ENCODE results near the gene DIAPH3.

Gene DIAPH3

DNA sequence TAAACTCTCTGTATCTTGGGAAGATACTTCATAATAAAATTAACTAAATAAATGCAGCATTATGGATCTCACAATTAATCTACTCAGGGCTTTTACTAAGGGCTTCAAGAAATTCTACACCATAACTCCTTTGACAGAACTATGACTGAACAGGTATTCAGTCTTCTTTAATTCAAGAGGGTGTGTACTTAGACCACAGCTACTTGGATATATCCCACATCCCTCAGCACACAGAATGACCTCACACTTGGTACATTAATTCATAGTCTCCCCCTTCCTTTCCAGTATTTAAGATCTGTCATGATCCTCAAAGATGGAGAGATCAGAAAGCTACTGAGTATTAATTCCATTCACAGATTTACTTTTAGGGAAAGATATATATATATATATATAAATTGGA is 11.6 kb downstream of the DIAPH3 start:
- DNase-seq (ENCODE audit: low read depth): no peak

DNA sequence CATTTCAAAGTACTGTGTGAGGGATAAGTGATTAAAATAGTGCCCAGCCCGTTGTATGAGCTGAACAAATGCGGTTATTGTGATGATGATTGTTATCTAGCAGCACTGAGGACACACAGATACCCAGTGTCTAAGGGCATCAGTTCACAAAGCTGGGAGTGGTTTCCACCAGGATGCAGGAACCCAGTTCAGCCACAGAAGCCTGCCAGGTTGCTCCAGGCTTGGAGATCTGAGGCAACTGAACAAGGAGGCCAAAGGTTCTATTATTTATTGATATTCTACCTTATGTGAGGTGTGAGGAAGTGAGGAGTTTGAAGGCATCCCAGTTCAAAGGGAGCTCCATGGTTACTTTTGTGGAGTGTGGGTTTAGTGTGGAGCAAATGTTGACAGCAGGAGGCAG is 13.2 kb downstream of the DIAPH3 start:
- DNase-seq (ENCODE audit: low read depth): no peak

DNA sequence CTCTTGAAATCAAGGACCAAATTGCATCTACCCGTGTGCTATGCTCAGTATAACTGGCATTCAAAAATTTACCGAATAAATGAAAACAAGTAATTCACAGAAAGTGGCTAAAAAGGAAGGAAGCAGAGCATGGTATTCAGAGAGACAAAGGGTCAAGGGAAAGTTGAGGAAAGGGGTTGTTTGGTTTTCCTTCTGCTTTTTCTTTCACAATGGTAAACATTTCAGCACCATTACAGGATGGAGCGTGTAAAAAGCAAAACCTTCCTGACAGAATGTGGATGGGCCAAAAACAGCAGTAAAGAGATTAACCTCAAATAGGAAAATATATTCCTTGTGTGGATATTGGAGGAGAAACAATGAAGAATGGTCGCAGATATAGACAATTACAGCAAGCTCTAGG is 14.8 kb downstream of the DIAPH3 start:
- DNase-seq (ENCODE audit: low read depth): no peak

DNA sequence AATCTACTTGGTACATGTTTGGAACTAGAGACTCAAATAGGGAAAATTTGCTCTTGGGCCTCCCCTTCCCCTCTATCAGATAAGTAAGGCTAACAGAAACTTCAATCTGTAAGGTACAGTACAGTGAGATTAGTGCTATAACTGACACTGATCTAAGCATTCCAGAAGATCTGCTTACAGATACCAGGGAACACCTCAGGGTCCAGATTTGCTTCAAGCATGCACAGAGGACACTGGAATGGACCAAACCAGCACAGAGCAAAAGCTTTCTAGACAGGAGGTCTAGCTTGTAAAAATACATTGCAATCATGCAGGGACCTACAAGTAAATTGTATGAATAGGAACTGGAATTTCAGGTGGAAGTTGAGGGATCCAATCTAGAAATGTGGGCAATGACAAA is 16.4 kb downstream of the DIAPH3 start:
- no peak for DNase-seq (ENCODE audit: low read depth)

DNA sequence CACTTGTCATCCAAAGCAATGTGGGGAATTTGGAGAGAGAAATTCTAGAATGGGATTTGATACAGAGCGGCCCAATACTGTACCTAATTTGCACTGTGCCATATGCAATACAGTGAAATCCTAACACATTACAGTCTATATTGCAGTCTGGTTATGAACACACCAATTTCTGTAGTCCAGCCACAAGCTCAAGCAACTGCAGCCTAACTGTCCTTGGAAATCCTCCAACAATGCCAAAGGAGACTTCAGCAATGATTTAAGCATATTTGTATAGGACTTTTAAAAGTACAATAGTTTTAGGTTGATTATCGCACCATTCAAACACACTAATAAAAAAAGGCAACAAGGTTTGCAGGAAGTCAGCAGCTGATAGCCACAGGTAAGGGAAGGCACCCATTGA is 17.3 kb downstream of the DIAPH3 start:
- DNase-seq (ENCODE audit: low read depth): no peak

DNA sequence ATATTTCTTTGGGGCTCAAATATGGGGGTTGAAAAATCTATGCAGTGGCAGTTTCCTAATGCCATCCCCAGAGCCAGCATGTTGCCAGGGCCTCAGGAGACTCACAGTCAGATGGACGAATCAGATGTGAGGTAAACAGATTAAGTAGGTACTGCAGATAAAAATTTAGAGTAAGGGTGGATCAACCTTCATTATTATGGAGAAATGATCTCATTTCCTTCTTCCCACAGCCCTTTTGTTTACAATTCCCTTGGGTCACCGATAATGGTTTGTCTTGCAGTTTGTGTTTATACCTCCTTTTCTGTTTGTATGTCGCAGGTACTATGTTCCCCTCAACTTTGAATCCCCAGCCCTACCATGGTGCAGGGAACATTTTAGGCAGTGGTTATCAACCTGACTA is 20.0 kb downstream of the DIAPH3 start:
- no peak for DNase-seq (ENCODE audit: low read depth)

DNA sequence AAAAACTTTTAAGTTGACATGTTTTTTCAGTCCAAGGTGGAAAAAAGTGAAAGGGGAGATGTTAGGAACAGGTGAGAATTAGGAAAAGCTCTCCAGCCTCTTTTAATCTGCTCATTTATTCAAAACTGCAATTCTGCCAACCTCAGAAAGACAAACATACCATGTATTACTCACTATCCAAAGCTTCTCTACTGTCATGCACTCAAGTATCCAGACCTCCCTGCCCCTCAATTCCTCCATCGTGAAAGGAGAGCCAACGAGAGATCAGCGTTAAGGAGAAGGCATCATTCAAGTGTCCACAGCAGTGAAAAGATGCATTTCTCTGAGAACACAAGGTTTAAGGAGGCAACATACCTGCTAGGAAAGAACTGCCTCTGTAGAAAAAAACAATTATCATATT is 24.5 kb downstream of the DIAPH3 start:
- no peak for DNase-seq (ENCODE audit: low read depth)

DNA sequence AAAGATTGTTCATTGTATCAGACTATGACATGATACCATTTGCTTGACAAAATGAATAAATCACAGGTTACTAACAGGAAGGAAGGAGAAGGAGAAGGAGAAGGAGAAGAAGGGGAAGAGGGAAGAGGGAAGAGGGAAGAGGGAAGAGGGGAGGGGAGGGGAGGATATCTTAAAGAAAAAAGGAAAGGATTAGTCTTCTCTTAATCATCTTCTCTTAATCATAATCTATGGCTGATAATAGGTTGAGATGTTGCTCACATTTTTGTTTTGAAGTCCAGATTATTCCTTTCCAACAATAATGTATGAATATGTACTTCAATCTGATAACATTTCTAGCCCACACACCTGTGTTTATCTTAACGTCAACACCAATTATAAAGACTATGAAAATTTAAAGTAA is 25.1 kb downstream of the DIAPH3 start:
- no peak for DNase-seq (ENCODE audit: low read depth)

DNA sequence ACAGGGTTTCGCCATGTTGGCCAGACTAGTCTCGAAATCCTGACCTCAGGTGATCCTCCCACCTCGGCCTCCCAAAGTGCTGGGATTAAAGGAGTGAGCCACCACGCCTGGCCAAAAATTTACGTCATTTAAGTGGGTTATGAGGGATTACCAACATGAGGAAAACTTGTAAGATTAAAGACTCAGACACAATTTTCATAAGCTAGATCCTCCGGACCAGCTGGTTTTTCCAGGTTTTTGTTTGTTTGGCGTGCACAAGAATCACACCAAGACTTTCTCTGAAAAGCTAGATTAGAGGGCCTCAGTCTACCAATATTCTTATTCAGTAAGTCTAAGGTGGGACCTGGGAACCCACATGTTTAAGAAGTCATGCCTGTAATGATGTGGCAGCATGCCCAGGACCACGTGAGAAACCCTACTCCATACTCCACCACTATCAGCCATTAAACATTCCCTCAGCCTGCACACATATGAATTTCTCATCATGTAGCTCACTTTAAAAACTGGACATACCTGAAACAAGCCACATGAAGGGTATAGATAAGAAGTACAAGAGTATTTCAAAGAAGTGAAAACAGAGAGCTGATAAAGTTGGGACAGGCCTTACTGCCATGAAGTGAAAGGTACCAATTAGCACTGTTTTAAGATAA is 25.7 kb downstream of the DIAPH3 start:
- DNase-seq (ENCODE audit: low read depth): no peak

DNA sequence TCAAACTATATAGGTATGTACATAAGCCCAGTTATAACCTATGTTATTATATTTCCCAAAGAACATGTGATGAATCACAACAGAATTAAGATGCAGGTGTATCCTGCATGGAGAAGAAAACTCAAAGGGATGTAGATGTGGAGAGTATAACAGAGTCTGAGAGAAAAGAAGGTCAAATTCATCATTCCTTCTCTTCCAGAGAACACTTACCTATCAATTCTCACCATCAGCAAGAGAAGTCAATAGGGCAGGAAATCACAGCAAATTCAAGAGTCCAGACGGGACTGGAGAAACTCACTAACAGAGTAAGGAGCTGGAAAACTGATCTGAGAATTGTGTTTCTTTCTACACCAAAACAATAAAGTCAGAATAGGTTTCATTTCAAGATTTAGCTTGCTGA is 28.4 kb downstream of the DIAPH3 start:
- DNase-seq (ENCODE audit: low read depth): no peak

DNA sequence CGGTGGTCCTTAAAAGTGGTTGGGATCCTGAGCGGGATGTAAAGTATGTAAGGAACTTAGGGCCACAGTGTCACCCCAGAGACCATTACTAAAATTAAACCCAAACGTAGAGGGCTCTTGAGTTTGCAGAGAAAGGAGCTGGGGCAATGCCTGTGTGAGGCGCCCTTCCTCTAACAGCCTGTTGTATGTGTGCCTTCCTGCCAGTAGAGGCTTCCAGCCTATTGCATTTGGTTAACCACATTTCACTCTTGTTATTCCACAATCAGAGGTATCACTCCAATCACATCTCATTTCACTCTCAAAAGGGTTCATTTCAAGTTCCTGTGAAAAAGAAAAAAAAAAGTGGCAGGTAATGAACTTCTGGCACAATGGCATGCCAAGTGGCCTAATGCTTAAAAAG is 29.4 kb downstream of the DIAPH3 start:
- no peak for DNase-seq (ENCODE audit: low read depth)

DNA sequence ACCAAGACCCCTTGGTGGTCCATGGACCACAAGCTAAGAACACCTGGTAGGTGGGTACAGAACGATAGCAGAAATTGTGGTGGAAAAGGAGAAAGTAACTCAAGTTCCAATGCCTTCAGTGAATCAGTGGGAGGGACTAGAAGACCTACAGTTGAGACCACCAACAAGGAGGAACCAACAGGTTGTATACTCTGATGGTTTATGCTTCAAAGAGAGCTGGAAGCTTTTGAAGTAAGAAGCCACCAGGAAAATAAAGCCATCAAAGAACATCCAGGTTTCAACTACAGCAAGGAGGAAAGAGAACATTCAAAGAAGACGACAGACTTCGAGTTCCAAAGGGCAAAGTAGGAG is 42.4 kb downstream of the DIAPH3 start:
- no peak for DNase-seq (ENCODE audit: low read depth)

DNA sequence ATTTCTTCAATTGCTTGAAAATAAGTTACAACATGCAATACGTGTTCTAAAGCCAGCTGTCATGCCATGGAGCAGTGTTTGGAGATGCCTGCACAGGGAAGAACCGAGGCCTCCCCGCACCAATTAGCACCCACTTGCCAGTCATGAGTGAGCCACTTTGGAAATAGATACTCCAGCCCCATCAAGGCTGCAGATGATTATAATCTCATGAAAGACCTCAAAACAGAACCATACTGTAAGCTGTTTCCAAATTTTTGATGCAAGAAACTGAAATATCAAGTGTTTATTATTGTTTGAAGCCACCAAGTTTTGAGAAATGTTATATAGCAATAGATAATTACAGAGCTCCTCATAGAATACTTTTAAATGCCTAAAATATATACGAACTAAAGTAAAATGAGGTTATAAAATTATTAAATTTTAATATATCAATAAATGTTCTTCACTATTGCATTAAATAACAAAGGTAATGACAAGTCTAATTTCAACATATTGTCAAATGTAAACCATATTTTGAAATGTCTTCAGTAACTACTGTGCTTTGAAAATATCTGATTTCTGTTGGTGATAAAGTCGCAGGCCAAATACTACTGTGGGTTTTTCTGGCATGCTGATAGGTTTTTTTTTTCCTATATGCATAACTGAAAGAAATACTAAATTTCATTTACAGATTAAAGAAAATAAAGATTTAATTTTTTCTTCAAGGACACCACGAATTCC is 43.0 kb downstream of the DIAPH3 start:
- DNase-seq (ENCODE audit: low read depth): no peak

DNA sequence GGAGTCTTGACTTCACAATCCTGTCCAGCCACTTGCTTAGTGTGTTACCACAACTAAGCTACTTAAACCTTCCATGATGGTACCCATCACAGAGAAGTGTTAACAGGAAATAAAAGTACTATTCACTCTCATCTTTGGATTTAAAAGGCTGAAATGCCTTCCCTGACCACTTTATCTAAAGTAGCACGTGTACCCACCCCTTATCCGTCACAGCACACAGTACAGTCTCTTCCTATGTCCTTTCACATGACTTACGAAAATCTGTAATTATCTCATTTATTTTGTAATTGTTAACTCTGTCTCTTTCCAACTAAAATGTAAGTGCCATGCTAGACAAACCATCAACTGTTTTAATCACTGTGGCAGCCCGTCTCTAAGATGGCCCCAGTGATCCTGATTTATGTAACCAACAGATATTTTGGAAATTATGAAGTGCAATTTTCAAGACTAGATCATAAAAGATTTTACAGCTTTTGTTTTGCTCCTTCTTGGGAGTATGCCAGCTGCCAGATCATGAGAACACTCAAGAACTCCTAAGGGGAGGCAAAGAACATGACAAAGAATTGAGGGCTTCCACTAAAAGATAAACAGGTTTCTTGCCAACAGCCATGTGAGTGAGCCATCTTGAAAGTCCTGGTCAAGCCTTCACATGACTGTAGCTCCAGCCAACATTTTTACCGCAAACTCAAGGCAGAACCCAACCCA is 44.9 kb downstream of the DIAPH3 start:
- DNase-seq (ENCODE audit: low read depth): no peak

DNA sequence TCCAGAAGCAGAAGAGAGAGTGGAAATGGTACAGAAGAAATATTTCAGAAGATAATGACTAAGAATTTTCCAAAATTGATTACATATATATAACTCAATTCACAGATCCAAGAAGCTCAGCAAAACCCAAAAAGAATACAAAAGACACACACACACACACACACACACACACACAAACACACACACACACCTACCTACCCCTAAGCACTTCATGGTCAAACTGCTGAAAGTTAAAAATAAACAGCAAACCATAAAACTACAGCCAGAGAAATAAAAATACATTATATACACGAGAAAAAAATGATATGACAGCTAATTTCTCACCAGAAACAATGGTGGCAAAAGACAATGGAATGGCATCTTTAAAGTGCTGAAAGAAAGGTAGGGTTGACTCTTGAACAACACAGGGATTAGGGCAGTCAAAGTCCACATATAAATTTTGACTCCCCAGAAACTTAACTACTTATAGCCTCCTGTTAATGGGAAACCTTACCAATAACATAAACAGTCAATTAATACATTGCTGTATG is 49.2 kb downstream of the DIAPH3 start:
- no peak for DNase-seq (ENCODE audit: low read depth)

DNA sequence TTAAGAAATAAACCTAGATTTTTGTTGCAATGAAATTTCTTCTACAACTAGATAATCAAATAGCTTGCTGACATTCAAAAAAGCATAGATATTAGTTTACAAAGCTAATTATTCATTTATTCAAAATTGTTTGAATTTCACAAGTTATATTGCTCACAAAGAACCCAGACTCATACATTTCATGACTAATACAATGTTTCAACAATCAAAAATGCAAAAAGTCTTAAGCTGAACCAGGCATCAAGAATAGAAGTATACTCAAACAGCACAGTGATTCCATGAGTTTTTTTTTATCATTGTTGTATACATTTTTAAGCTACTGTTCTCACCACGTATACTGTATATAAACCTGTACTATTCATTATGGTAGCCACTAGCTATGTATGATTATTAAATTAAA is 51.0 kb downstream of the DIAPH3 start:
- peak; percentile 37 for DNase-seq (ENCODE audit: low read depth)

DNA sequence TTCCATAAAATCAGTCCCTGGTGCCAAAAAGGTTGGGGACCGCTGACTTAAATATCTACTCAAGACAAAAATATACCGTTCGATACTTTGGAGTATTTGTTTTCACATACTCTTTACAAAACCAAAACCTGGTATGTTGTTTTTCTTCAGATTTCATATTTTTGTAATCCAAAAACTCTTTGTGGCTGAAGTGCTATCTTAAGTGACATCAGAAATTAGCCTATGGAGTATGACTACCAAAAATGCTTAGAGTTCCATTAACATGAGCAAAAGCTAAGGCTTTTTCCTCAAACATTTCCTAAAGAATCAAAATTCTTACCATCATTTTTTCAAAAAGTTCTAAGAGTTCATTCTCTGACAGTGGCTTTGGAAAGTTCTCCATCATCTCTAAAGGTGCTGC is 52.0 kb downstream of the DIAPH3 start:
- peak; percentile 30 for DNase-seq (ENCODE audit: low read depth)

DNA sequence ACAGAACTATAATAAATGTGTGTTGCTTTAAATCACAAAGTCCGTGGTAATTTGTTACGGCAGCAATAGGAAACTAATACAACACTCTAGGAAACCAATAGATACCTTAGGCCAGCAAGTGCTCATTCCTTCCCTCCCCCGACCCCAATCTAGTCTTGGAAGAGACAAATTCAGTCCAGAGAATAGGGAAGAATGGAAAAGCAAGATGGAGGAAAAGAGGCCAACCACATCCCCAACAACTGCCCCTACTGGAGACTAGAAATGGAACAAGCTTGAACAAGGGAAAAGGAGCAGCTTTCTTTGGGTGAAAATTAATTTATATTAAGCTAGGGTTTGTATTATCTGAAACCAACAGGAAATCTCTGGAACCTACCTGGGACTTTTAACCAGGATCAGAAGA is 54.4 kb downstream of the DIAPH3 start:
- no peak for DNase-seq (ENCODE audit: low read depth)

DNA sequence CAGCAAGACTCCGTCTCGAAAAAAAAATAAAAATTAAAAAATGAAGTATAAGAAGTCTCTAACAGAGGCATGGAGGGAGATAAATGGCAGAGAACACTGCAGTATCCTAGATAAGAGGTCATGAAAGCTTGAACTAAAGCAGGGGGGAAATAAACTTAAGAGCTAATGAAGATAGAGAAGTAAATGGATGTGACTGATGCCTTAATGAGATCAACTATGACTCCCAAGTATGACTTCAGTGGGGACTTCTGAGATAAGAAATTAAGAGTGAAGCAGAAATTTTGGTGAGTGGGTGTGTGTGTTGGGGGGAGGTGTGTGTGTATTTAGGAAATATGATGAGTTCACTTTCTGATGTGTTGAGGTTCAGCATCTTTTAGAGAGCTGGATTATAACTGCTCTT is 55.1 kb downstream of the DIAPH3 start:
- no peak for DNase-seq (ENCODE audit: low read depth)

DNA sequence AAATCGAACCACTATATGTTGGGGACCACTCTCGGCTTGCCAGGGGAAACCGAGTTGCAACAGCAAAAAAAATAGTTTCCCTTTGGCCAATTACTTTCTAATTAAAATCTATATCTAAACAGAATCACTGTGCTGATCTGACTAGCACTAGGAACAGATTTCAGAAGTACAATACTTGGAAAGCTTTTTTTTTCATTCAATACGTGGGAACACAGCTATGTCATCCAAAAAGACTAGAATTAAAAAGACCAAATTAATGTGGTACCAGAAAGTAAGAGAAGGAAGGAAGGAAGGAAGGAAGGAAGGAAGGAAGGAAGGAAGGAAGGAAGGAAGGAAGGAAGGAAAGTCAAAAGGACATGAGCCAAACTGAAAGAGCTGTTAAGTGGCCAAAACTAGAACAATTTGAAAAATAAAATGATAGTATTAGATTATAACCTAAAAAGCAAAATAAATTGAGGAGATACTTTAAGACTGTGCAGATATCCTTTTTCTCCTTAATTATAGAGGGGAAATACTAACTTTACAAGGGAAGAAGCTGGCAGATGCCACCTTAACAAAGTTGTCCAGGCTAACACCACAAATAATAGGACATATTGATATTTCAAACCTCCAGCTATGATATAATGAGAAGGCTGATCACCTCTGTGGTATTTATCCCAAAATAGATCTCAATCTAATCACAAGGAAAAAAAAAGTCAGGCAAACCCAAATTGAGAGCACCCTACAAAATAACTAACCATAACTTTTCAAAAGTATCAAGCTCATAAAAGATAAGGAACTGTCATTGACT is 63.9 kb downstream of the DIAPH3 start:
- DNase-seq (ENCODE audit: low read depth): no peak

DNA sequence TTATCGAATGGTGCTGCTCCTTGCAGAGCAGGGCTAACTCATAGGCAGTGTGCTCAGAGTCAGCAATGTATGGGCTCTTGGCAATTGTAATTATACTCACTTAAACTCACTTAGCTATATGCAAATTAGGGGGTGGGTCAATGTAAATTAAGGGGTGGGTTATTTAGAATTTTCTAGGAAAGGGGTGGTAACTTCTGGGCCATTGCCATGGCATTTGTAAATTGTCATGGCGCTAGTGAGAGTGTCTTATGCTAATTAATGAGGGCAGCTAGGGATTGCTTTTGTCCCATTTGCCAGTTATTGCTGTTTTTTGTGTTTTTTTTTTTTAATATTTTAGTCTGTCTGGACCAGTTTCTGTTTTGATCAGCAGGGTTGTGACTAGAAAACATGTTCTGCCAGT is 68.4 kb downstream of the DIAPH3 start:
- DNase-seq (ENCODE audit: low read depth): no peak

DNA sequence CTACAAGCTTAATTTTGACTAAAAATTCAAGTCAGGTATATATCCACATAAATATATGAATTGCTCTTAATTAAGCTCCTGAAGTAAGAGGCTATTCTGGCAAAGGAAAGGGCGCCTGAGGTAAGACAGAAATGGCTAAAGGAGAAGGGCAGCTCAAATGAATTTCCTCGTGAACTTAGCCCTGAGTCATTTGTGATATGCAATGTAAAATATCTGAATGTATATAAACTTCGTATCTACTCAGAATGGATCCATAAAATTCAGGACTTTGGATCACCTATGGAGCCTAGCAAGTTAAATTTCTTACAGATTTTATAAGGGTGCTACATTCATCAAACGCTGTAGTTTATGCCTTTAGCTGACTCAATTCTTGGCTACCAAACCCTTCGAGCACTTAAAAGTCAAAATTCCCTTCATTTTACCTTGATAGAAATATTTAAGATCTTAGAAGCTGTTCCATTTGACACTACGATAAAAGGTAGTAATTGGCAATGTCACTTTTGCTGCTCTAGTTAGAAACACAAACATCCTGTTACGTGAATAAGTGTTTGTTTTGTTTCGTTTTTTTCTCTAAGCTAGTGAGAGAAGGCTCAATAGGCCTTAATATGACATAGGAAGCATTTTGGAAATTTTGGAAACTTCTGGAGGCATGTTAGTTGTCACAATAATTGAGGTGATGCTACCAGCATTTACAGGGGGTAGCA is 69.2 kb downstream of the DIAPH3 start:
- DNase-seq (ENCODE audit: low read depth): no peak
